ENCODE measurements around the gene CALB2. TPM values are rescaled to one million over a fixed set of nuclear protein-coding genes. Genes with fewer than 3 reads are reported as not detected.

CALB2 gene
- total and polyA plus RNA-seq, 2 of the 13 experiments (the other 11 are each of a cell fraction or from before 2014, with no cell fraction given): 0.37 to 0.40 TPM

DNA sequence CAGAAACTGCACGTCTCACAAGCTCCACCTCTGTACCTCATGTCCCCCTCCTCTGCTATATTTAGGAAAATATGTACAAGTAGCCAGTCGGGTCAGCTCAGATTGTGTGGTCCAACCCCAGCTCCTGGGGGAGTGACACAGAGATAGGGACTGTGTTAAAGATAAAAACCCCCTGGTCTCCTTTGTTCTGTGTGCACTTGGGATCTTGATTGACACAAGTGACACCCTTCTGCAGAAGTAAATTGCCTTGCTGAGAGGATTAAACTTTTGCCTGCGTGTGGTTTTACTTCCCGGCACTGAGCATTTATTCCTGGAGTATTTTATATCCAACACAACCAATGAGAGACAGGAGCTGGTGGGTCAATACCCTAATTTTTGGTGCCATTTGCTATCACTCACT lies 45.8 kb downstream of the CALB2 start (continued):
- no peak for TF ChIP-seq ZNF773 (CRISPR knock-in tag; IDR thresholded peaks at IDR 0.05; ENCODE audit: borderline replicate concordance)
- TF ChIP-seq, protein P1, sequence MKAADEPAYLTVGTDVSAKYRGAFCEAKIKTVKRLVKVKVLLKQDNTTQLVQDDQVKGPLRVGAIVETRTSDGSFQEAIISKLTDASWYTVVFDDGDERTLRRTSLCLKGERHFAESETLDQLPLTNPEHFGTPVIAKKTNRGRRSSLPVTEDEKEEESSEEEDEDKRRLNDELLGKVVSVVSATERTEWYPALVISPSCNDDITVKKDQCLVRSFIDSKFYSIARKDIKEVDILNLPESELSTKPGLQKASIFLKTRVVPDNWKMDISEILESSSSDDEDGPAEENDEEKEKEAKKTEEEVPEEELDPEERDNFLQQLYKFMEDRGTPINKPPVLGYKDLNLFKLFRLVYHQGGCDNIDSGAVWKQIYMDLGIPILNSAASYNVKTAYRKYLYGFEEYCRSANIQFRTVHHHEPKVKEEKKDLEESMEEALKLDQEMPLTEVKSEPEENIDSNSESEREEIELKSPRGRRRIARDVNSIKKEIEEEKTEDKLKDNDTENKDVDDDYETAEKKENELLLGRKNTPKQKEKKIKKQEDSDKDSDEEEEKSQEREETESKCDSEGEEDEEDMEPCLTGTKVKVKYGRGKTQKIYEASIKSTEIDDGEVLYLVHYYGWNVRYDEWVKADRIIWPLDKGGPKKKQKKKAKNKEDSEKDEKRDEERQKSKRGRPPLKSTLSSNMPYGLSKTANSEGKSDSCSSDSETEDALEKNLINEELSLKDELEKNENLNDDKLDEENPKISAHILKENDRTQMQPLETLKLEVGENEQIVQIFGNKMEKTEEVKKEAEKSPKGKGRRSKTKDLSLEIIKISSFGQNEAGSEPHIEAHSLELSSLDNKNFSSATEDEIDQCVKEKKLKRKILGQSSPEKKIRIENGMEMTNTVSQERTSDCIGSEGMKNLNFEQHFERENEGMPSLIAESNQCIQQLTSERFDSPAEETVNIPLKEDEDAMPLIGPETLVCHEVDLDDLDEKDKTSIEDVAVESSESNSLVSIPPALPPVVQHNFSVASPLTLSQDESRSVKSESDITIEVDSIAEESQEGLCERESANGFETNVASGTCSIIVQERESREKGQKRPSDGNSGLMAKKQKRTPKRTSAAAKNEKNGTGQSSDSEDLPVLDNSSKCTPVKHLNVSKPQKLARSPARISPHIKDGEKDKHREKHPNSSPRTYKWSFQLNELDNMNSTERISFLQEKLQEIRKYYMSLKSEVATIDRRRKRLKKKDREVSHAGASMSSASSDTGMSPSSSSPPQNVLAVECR (CRISPR knock-in tag; IDR thresholded peaks at IDR 0.05; ENCODE audit: borderline replicate concordance): no peak
- no peak for TF ChIP-seq FOXO1 (CRISPR knock-in tag; IDR thresholded peaks at IDR 0.05)
- TF ChIP-seq MED13 (CRISPR knock-in tag; IDR thresholded peaks at IDR 0.05): no peak
- no peak for TF ChIP-seq KAT7 (CRISPR knock-in tag; IDR thresholded peaks at IDR 0.05; ENCODE audit: borderline replicate concordance)

DNA sequence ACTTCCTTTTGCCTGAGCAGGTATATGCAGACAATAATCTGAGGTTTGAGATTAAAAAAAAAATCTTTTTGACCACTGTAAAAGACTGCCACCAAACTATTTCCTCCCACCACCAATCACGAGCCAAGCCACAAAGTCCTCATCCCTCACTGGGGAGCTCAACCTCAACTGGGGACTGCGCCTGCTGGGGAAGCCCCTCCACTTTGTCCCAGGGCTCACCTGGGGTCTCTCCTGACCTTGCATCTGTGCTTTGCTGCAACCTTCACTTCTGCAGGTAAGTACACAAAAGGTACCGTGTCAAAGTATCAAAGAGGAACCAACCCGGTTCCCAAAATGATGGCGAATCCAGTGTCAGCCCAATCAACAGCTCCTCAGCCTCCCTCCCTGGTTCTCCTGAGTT lies 47.8 kb downstream of the CALB2 start:
- ATAC-seq (no peak), FAIRE-seq (no peak), DNase-seq (ENCODE audit: low spot score) (no peak)
- Histone ChIP-seq H3K9ac (ENCODE audit: insufficient read depth, low read depth, low read length) (no peak overlapping the region), H4K20me1 (ENCODE audit: insufficient read depth, low read length) (no peaks in the 10 kb centered on the region), H3K79me2 (ENCODE audit: insufficient read depth, low read length) (no peaks in the 10 kb centered on the region), H3K4me1 (ENCODE audit: insufficient read depth, low read length) (no peaks in the 10 kb centered on the region), H3K36me3 (replicated peaks in 1 of 2; ENCODE audit: control insufficient read depth in 1 of 2, insufficient read depth in 2 of 2, low read length in 2 of 2) (no peaks in the 10 kb centered on the region), H2AFZ (ENCODE audit: low read length) (no peak overlapping the region), H3K4me3 (replicated peaks in 1 of 3; ENCODE audit: insufficient read depth in 1 of 3, low read depth in 2 of 3, low read length in 3 of 3) (no peak overlapping the region), H3K27ac (ENCODE audit: extremely low read length, insufficient read depth, low read length) (no peak overlapping the region), H3K4me2 (ENCODE audit: low read depth, low read length) (no peak overlapping the region), H3K9me3 (ENCODE audit: low read length) (no peaks in the 10 kb centered on the region), H3K27me3 (ENCODE audit: control insufficient read depth in 1 of 2, insufficient read depth in 2 of 2, low read length in 2 of 2) (peaks cover 8 to 87% of the 10 kb centered on the region in 2 experiments)
- intact Hi-C loops (cut with micrococcal nuclease; ENCODE audit: unreplicated experiment): no loop called here
- POLR2A ChIA-PET: no interaction called here
- in situ Hi-C loops (cut with HindIII; ENCODE audit: extremely low pct_ligation_motif_present, low pct_unique_long_range_greater_than_20kb): no loop called here
- whole genome bisulfite sequencing (ENCODE audit: low lambda C conversion rate): 2% methylated on average over 4 of the region's 5 CpGs
- CTCF ChIA-PET (ENCODE audit: low intra/inter-chr PET ratio, low total read pairs): no interaction called here
- no TSS peak for BruUV-seq (replicated peaks)
- TF ChIP-seq ZNF205 (CRISPR knock-in tag; IDR thresholded peaks at IDR 0.05) (no peak), ZNF776 (CRISPR knock-in tag; IDR thresholded peaks at IDR 0.05) (no peak), ZFP36L2 (CRISPR knock-in tag; IDR thresholded peaks at IDR 0.05) (no peak), MLLT10 (CRISPR knock-in tag; IDR thresholded peaks at IDR 0.05) (no peak), ZNF614 (CRISPR knock-in tag; IDR thresholded peaks at IDR 0.05; ENCODE audit: borderline replicate concordance) (no peak)
- TF ChIP-seq, protein P2, sequence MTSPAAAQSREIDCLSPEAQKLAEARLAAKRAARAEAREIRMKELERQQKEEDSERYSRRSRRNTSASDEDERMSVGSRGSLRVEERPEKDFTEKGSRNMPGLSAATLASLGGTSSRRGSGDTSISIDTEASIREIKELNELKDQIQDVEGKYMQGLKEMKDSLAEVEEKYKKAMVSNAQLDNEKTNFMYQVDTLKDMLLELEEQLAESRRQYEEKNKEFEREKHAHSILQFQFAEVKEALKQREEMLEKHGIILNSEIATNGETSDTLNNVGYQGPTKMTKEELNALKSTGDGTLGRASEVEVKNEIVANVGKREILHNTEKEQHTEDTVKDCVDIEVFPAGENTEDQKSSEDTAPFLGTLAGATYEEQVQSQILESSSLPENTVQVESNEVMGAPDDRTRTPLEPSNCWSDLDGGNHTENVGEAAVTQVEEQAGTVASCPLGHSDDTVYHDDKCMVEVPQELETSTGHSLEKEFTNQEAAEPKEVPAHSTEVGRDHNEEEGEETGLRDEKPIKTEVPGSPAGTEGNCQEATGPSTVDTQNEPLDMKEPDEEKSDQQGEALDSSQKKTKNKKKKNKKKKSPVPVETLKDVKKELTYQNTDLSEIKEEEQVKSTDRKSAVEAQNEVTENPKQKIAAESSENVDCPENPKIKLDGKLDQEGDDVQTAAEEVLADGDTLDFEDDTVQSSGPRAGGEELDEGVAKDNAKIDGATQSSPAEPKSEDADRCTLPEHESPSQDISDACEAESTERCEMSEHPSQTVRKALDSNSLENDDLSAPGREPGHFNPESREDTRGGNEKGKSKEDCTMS (CRISPR knock-in tag; conservative IDR thresholded peaks at IDR 0.05): no peak
- TF ChIP-seq, protein P3, sequence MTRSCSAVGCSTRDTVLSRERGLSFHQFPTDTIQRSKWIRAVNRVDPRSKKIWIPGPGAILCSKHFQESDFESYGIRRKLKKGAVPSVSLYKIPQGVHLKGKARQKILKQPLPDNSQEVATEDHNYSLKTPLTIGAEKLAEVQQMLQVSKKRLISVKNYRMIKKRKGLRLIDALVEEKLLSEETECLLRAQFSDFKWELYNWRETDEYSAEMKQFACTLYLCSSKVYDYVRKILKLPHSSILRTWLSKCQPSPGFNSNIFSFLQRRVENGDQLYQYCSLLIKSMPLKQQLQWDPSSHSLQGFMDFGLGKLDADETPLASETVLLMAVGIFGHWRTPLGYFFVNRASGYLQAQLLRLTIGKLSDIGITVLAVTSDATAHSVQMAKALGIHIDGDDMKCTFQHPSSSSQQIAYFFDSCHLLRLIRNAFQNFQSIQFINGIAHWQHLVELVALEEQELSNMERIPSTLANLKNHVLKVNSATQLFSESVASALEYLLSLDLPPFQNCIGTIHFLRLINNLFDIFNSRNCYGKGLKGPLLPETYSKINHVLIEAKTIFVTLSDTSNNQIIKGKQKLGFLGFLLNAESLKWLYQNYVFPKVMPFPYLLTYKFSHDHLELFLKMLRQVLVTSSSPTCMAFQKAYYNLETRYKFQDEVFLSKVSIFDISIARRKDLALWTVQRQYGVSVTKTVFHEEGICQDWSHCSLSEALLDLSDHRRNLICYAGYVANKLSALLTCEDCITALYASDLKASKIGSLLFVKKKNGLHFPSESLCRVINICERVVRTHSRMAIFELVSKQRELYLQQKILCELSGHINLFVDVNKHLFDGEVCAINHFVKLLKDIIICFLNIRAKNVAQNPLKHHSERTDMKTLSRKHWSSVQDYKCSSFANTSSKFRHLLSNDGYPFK (CRISPR knock-in tag; IDR thresholded peaks at IDR 0.05; ENCODE audit: borderline replicate concordance): no peak
